GM12891 (cell line): Measurements from ENCODE around the gene ZNF644.

Source experiments
- DNase-seq: peaks from one replicate; pipeline ENCODE4 v3.0.0; 2011; ENCODE audit warnings: low spot score; ENCODE audit not compliant: insufficient read length
- FAIRE-seq: peaks from 2 replicates; lab custom pipeline; 2011; peaks lifted over from hg19 to GRCh38; lab: Jason Lieb, UNC
- PAX5 ChIP-seq: IDR thresholded peaks from 2 replicates; pipeline ENCODE4 v1.6.1; 2011; ENCODE audit warnings: low read length, moderate library complexity, mild to moderate bottlenecking; ENCODE audit not compliant: insufficient read depth, severe bottlenecking
- POLR2A ChIP-seq: IDR thresholded peaks from 2 replicates; pipeline ENCODE4 v1.6.1; 2011; ENCODE audit warnings: low read depth, low read length, control low read depth
- POLR2AphosphoS5 ChIP-seq: IDR thresholded peaks from 2 replicates; pipeline ENCODE4 v1.6.1; 2011; ENCODE audit warnings: low read depth, low read length, control low read depth
- POU2F2 ChIP-seq: IDR thresholded peaks from 2 replicates; pipeline ENCODE4 v1.6.1; 2011; ENCODE audit warnings: low read depth, mild to moderate bottlenecking, control low read depth, low read length, moderate library complexity
- SPI1 ChIP-seq: IDR thresholded peaks from 2 replicates; pipeline ENCODE4 v1.6.1; 2011; ENCODE audit warnings: low read depth, low read length, control low read depth
- TAF1 ChIP-seq: IDR thresholded peaks from 2 replicates; pipeline ENCODE4 v1.6.1; 2011; ENCODE audit warnings: low read depth, low read length, control low read depth

Gene ZNF644

GRCh38 chr1:91020967-91021685, 709 bp downstream of the ZNF644 start:
- TF ChIP-seq POLR2AphosphoS5 (peak; percentile 61; the same call in 1 of the 2 replicates), POLR2A (peak; percentile 75; the same call in 1 of the 2 replicates), POU2F2 (peak; percentile 49; the same call in 1 of the 2 replicates), SPI1 (no peak), PAX5 (no peak), TAF1 (peak; percentile 82; the same call in 1 of the 2 replicates)
- FAIRE-seq (peak; percentile 88), DNase-seq (no peak)

GRCh38 chr1:91020486-91020885, 1.3 kb downstream of the ZNF644 start:
- TF ChIP-seq POU2F2, result no peak
- TF ChIP-seq TAF1, result no peak
- no peak for TF ChIP-seq POLR2A
- no peak for TF ChIP-seq PAX5
- TF ChIP-seq SPI1, result no peak
- TF ChIP-seq POLR2AphosphoS5, result no peak
- FAIRE-seq (peak; percentile 23), DNase-seq (no peak)

DNA sequence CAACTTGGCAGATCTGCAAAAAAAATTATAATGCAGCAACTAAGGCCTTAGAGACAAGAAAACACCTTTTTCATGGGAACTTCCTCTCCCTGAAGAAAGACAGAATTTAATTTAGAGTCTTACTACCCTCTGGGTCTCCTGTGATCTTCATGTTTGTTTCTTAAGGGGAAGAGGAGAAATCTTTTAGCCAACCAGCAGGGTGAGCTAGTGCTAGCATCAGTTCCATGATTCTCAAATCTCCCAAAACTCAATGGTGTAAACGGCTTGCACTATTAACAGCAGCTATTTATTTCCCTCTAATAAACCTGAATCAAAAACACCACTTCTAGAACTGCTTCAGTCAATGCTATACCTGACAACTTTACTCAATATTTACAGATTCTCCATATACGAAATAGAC, 3.8 kb downstream of the ZNF644 start:
- TF ChIP-seq PAX5 (no peak), SPI1 (no peak), POLR2AphosphoS5 (no peak), POLR2A (no peak)
- DNase-seq (no peak), FAIRE-seq (peak; percentile 35)

DNA sequence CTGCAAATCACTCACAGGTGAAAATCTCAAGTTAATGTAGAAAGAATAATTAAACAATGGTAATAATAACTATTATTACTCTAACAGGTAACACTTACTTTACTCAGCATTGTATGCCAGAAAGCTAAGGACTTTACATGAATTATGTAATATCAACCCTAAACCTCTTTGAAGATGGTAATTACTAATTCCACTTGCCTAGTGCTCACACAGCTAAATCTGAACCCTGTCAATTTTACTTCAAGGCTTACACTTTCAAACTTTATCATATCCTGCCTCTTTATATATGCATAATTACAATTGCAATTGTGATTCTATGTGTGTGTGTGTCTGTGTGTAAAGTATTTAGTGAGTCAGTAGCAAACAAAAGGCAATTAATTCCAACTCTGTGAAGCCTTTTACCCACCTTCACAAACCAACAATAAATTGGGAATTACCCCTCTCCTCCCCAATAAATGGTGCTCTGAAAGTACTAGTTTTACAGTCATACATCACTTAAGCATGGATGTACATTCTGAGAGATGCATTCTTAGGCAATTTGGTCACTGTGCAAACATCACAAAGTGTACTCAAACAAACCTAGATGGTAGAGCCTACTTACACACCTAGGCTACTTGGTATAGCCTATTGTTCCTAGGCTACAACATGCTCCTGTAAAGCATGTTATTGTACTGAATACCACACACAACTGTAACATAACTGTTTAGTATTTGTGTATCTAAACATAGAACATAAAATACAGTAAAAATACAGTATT, 5.9 kb downstream of the ZNF644 start:
- no peak for TF ChIP-seq PAX5
- TF ChIP-seq TAF1, result no peak
- DNase-seq, result no peak
- FAIRE-seq, result peak; percentile 35

GRCh38 chr1:91015358-91015780, 6.5 kb downstream of the ZNF644 start:
- FAIRE-seq (peak; percentile 71), DNase-seq (no peak)
- TF ChIP-seq TAF1 (no peak), SPI1 (peak; percentile 76)

DNA sequence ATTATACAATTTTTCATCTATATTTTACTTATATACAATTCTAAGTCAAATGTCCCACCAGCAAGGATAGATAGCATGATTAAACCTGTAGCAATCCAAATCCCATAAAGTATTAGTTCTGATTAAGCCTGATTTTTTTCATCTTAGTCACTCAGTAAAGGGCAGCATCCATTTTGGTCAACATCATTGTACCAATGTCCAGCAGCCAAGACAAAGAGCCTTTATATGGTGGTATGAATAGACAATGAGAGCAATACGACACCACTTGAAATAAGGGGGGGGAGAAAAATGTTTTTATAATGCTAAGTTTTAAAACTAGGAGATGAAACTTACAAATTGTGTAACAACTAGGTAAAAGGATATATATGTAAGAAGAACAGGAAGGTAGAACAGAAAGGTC, 7.4 kb downstream of the ZNF644 start:
- no peak for DNase-seq

GRCh38 chr1:91013302-91013701, 8.5 kb downstream of the ZNF644 start:
- FAIRE-seq, result no peak

More for the DNA sequence above, 7.4 kb downstream of the ZNF644 start:
- FAIRE-seq, result no peak
- TF ChIP-seq POLR2A (no peak), TAF1 (no peak), SPI1 (no peak), POLR2AphosphoS5 (no peak), POU2F2 (no peak), PAX5 (no peak)

DNA sequence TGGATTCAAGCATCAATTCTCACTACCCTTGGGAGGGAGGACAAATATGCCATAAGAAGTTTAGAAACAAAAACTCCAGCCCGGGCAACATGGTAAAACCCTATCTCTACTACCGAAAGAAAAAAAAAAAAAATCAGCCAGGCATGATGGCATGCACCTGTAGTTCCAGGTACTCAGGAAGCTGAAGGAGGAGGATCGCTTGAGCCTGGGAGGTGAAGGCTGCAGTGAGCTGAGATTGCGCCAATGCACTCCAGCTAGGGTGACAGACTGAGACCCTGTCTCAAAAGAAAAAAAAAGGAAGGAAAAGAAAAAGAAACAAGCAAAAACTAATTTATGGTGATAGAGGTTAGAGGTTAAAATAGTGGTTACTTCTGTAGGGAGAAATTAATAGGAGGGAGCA, 9.6 kb downstream of the ZNF644 start:
- TF ChIP-seq POLR2A (no peak), SPI1 (no peak), POLR2AphosphoS5 (no peak), PAX5 (no peak), TAF1 (no peak), POU2F2 (no peak)
- DNase-seq (no peak), FAIRE-seq (no peak)

More at GRCh38 chr1:91013302-91013701, 8.5 kb downstream of the ZNF644 start:
- DNase-seq, result no peak
- TF ChIP-seq TAF1, result no peak
- TF ChIP-seq PAX5, result no peak
- TF ChIP-seq POLR2AphosphoS5, result no peak
- no peak for TF ChIP-seq POU2F2
- no peak for TF ChIP-seq SPI1
- TF ChIP-seq POLR2A, result no peak

GRCh38 chr1:91011726-91012125, 10.1 kb downstream of the ZNF644 start:
- TF ChIP-seq POU2F2 (no peak), PAX5 (no peak), TAF1 (no peak), POLR2AphosphoS5 (no peak), POLR2A (no peak), SPI1 (no peak)
- FAIRE-seq, result no peak

GRCh38 chr1:91007827-91008226, 14.0 kb downstream of the ZNF644 start:
- DNase-seq (no peak), FAIRE-seq (no peak)
- TF ChIP-seq PAX5 (no peak), SPI1 (no peak), TAF1 (no peak), POLR2A (no peak), POU2F2 (no peak), POLR2AphosphoS5 (no peak)

More at GRCh38 chr1:91011726-91012125, 10.1 kb downstream of the ZNF644 start:
- DNase-seq, result no peak
